SU-DHL-6 (cell line): ENCODE data around the gene ABHD15.

Source experiments
- H2AFZ ChIP-seq: fragments of 200-600 bp; sonication (generic); 2 replicates; pipeline ENCODE4 v1.6.1; 2014; ENCODE audit warnings: low read depth, mild to moderate bottlenecking, moderate library complexity, mixed read lengths, antibody characterized with exemption, low read length; ENCODE audit not compliant: severe bottlenecking
- H3F3A ChIP-seq: fragments of 200-600 bp; shearing (Covaris generic); 2 replicates; pipeline ENCODE4 v1.6.0; 2016; ENCODE audit warnings: antibody characterized with exemption, mild to moderate bottlenecking; ENCODE audit not compliant: insufficient read depth
- H3K27ac ChIP-seq: fragments of 200-600 bp; sonication (generic); 2 replicates; pipeline ENCODE4 v1.5.1; 2016; ENCODE audit warnings: low read depth, mild to moderate bottlenecking, low read length, moderate library complexity, mixed read lengths
- H3K27me3 ChIP-seq: fragments of 200-600 bp; sonication (generic), shearing (Covaris generic); 2 replicates; pipeline ENCODE4 v1.6.0; 2014; ENCODE audit warnings: mild to moderate bottlenecking, low read length
- H3K36me3 ChIP-seq: fragments of 200-600 bp; sonication (generic); 2 replicates; pipeline ENCODE4 v1.6.1; 2014; ENCODE audit warnings: mild to moderate bottlenecking, low read length, mixed read lengths
- H3K4me2 ChIP-seq: fragments of 300-600, 200-600 bp; shearing (Covaris generic), sonication (generic); 2 replicates; pipeline ENCODE4 v1.6.0; 2014; ENCODE audit warnings: low read length, low read depth, mild to moderate bottlenecking; ENCODE audit not compliant: poor library complexity, severe bottlenecking
- H3K4me3 ChIP-seq: fragments of 200-600 bp; sonication (generic); 2 replicates; pipeline ENCODE4 v1.5.1; 2014; ENCODE audit warnings: antibody characterized with exemption, low read length, mild to moderate bottlenecking, mixed read lengths; ENCODE audit not compliant: insufficient read depth, poor library complexity, severe bottlenecking
- H3K79me2 ChIP-seq: fragments of 200-600 bp; sonication (generic); 2 replicates; pipeline ENCODE4 v1.6.1; 2014; ENCODE audit warnings: mild to moderate bottlenecking, low read length, moderate library complexity; ENCODE audit not compliant: insufficient read depth
- H3K9ac ChIP-seq: fragments of 200-600 bp; sonication (generic); 2 replicates; pipeline ENCODE4 v1.7.0; 2014; ENCODE audit warnings: mild to moderate bottlenecking, low read length
- H3K9me2 ChIP-seq: fragments of 200-600 bp; sonication (generic); replicated peaks from 2 replicates; pipeline ENCODE4 v1.6.1; 2014; ENCODE audit warnings: low read length; ENCODE audit not compliant: insufficient read depth
- H3K9me3 ChIP-seq: fragments of 200-600 bp; sonication (generic); 2 replicates; pipeline ENCODE4 v1.6.1; 2014; ENCODE audit warnings: low read length, mixed read lengths; ENCODE audit not compliant: insufficient read depth
- H4K20me1 ChIP-seq: fragments of 200-600 bp; sonication (generic); 2 replicates; pipeline ENCODE4 v1.6.1; 2014; ENCODE audit warnings: low read depth, mild to moderate bottlenecking, antibody characterized with exemption, low read length, moderate library complexity, mixed read lengths
- EZH2phosphoT487 ChIP-seq: fragments of 200-600 bp; sonication (generic), shearing (Covaris generic); conservative IDR thresholded peaks from 2 replicates; pipeline ENCODE4 v1.6.1; 2018; ENCODE audit warnings: mild to moderate bottlenecking, antibody characterized with exemption, low read length, moderate library complexity, mixed read lengths
- TF ChIP-seq, protein P1 (sequence below): fragments of 200-600 bp; sonication (generic); IDR thresholded peaks from one replicate; pipeline ENCODE4 v1.5.1; 2017; ENCODE audit warnings: antibody characterized with exemption, mild to moderate bottlenecking, low read length, moderate library complexity; ENCODE audit not compliant: insufficient read depth, poor library complexity, severe bottlenecking

The ABHD15 gene

DNA sequence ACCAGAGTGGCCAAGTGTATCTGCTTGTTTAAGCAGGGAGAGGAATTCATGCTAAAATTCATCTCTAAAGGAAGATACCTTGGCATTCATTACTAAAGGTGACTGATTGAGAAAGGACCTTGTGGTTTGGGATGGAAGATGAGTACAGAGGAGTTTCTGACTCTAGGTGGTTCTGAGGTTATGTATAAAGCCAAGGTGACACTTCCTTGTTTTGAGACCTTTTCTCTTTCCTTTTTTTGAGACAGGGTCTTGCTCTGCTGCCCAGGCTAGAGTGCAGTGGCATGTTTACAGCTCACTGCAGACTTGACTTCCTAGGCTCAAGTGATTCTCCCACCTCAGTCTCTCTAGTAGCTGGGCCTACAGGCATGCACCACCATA lies 9.1 kb downstream of the ABHD15 start:
- Histone ChIP-seq H2AFZ (no peak overlapping the region), H3K9me2 (no peaks in the 10 kb centered on the region), H3F3A (peaks cover 8% of the 10 kb centered on the region), H3K9ac (no peak overlapping the region), H3K27ac (no peak overlapping the region), H3K4me2 (no peak overlapping the region), H3K36me3 (no peaks in the 10 kb centered on the region), H3K9me3 (no peaks in the 10 kb centered on the region), H4K20me1 (no peaks in the 10 kb centered on the region), H3K4me3 (no peak overlapping the region), H3K27me3 (no peaks in the 10 kb centered on the region), H3K79me2 (no peaks in the 10 kb centered on the region)
- TF ChIP-seq EZH2phosphoT487 = no peak
- TF ChIP-seq, protein P1, sequence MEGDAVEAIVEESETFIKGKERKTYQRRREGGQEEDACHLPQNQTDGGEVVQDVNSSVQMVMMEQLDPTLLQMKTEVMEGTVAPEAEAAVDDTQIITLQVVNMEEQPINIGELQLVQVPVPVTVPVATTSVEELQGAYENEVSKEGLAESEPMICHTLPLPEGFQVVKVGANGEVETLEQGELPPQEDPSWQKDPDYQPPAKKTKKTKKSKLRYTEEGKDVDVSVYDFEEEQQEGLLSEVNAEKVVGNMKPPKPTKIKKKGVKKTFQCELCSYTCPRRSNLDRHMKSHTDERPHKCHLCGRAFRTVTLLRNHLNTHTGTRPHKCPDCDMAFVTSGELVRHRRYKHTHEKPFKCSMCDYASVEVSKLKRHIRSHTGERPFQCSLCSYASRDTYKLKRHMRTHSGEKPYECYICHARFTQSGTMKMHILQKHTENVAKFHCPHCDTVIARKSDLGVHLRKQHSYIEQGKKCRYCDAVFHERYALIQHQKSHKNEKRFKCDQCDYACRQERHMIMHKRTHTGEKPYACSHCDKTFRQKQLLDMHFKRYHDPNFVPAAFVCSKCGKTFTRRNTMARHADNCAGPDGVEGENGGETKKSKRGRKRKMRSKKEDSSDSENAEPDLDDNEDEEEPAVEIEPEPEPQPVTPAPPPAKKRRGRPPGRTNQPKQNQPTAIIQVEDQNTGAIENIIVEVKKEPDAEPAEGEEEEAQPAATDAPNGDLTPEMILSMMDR = no peak

DNA sequence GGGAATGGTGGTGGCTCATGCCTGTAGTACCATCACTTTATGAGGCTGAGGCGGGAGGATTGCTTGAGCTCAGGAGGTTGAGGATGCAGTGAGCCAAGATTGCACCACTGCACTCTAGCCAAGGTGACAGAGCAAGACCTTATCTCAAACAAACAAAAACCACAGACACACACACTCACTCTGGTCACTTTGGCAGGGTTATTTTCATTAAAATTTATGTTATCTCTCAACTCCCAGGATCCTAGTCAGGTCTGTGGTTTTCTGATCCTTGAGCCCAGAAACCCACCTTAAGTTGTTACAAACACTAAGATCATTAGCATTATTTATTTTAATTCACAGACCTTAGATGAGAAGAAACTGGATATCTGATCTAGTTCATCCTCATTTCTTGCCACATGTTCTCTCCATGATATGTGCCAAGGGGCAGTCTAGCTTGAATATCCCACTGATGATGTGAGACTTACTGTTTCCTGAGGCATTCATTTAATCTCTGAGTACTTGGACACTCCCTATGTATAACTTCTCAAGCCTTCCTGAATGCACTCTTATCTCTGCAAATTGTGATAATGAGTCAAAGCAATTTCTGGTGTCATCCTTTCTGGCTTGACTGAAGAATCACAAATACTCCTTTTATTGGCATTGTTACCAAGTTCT lies 9.6 kb downstream of the ABHD15 start:
- TF ChIP-seq, protein P1 = no peak
- TF ChIP-seq EZH2phosphoT487 = no peak
- Histone ChIP-seq H3K9me2 (no peaks in the 10 kb centered on the region), H3K36me3 (no peaks in the 10 kb centered on the region), H3K27ac (no peak overlapping the region), H3F3A (peaks cover 8% of the 10 kb centered on the region), H3K79me2 (no peaks in the 10 kb centered on the region), H3K9me3 (no peaks in the 10 kb centered on the region), H3K9ac (no peak overlapping the region), H3K27me3 (no peaks in the 10 kb centered on the region), H4K20me1 (no peaks in the 10 kb centered on the region), H3K4me2 (no peak overlapping the region), H3K4me3 (no peak overlapping the region), H2AFZ (no peak overlapping the region)

DNA sequence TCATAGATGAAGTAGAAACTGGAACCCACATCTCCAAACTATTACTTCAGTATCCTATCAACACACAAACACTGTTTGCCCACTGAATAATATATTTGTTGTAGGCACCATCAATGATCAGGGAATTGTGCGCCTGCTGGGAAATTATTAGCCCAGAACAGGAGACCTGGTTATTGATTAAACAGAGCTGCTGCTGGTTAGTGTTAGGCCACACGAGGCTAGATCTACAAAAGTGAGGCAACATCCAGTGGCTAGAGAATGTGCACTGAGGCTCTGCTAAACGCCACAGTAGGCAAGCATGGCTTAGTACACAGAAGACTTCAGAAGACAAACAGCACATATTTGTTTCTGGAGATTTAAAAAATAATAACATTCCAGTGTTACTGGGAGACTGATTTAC lies 11.0 kb downstream of the ABHD15 start:
- Histone ChIP-seq H3K9ac (no peak overlapping the region), H3F3A (peaks cover 11% of the 10 kb centered on the region), H3K9me2 (no peaks in the 10 kb centered on the region), H3K9me3 (no peaks in the 10 kb centered on the region), H3K79me2 (no peaks in the 10 kb centered on the region), H3K4me3 (no peak overlapping the region), H2AFZ (no peak overlapping the region), H3K27ac (no peak overlapping the region), H3K4me2 (no peak overlapping the region), H3K36me3 (no peaks in the 10 kb centered on the region), H4K20me1 (no peaks in the 10 kb centered on the region), H3K27me3 (no peaks in the 10 kb centered on the region)
- TF ChIP-seq, protein P1 = no peak
- TF ChIP-seq EZH2phosphoT487 = no peak
